Suppressor macrophage treated with lipopolysaccharide for 4 hours (primary cell): ENCODE data around the gene GSK3A.
"Not testable (repeated sequence)": the region's sequence is repeated elsewhere in the genome, so short reads cannot be mapped to it uniquely, and the experiment has no call there.

Experiments used
- DNase-seq: peaks from one replicate; pipeline ENCODE4 v3.0.0-alpha.2; 2020

GSK3A gene

GRCh38 chr19:42267644-42268141 is 25.3 kb upstream of the GSK3A start:
- DNase-seq = no peak

GRCh38 chr19:42266928-42267603 is 24.7 kb upstream of the GSK3A start:
- DNase-seq = not testable (repeated sequence)

GRCh38 chr19:42266105-42266504 is 23.7 kb upstream of the GSK3A start:
- DNase-seq = not testable (repeated sequence)

- no peak for DNase-seq
Observed at GRCh38 chr19:42261763-42262162, 19.4 kb upstream of the GSK3A start.

GRCh38 chr19:42257842-42258241 is 15.4 kb upstream of the GSK3A start:
- not testable (repeated sequence) for DNase-seq

GRCh38 chr19:42255766-42256745 is 13.7 kb upstream of the GSK3A start:
- DNase-seq = peak; percentile 35

GRCh38 chr19:42254850-42255765 is 12.7 kb upstream of the GSK3A start, which contains the start of gene ERF:
Gene ERF (minus strand): TSS chr19:42255128. CDS start chr19:42254999, 129 bp downstream.
- DNase-seq = peak; percentile 97

- peak; percentile 76 for DNase-seq
Observed at GRCh38 chr19:42254089-42254849, 11.9 kb upstream of the GSK3A start.

- no peak for DNase-seq
Observed at GRCh38 chr19:42253245-42254088, 11.1 kb upstream of the GSK3A start.

- peak; percentile 36 for DNase-seq
Observed at GRCh38 chr19:42252365-42253244, 10.2 kb upstream of the GSK3A start.

GRCh38 chr19:42251572-42252358 is 9.4 kb upstream of the GSK3A start:
- DNase-seq = no peak

GRCh38 chr19:42250666-42251531 is 8.5 kb upstream of the GSK3A start:
- peak; percentile 41 for DNase-seq

GRCh38 chr19:42250183-42250665 is 7.8 kb upstream of the GSK3A start:
- DNase-seq = no peak

GRCh38 chr19:42249769-42250168 is 7.4 kb upstream of the GSK3A start:
- DNase-seq = no peak

- no peak for DNase-seq
Observed at GRCh38 chr19:42249149-42249750, 6.8 kb upstream of the GSK3A start.

GRCh38 chr19:42248270-42249148 is 6.1 kb upstream of the GSK3A start:
- no peak for DNase-seq
